Fibroblast of pulmonary artery (primary cell): ENCODE measurements around the gene KLHL14.
"Not testable (repeated sequence)": the region's sequence is repeated elsewhere in the genome, so short reads cannot be mapped to it uniquely, and the experiment has no call there.

Source experiments
- DNase-seq: peaks from one replicate; pipeline ENCODE4 v3.0.0-alpha.2; 2010; ENCODE audit warnings: low read depth
- H3K4me3 ChIP-seq: replicated peaks from 2 replicates; pipeline ENCODE4 v1.5.1; 2011; ENCODE audit warnings: low read depth, mild to moderate bottlenecking, control low read depth, low read length, moderate library complexity
- TF ChIP-seq, protein P1 (sequence below): IDR thresholded peaks from 2 replicates; pipeline ENCODE4 v1.5.1; 2011; ENCODE audit warnings: mild to moderate bottlenecking, control low read depth, low read length, inconsistent platforms; ENCODE audit errors: missing control alignments

Gene KLHL14

DNA sequence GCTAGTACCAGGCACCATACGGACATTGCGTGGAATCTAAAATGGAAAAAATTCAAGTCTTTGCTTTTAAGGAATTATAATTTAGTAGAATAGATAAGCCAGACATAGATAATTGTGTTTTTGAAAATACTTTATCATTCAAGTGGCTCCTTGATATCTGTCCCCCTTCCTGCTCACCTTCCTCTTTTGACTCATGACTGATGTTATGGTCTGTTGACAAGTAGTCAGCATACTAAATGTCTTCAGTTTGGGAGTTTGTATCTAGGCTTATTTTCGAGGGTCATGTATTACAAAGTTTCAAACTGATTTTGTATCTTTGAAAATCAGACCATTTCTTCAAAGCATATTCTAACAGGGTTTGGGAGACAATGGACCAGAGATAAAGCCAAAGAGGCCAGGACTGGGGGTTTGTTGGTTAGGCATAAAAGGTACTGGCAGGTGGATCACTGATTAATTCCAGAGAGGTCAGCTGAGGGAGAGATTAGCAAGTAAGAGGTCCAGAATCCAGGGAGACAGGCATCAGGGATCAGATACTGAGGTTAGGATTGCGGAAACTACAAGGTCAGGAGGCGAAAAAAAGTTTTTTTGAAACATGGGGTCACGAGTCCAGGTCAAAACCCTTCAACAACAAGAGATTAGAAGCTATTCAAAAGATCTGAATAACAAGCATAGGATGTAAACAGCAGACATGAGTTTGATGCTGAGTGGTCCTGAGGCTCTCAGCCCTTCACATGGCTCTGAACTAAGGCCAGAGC, 31.5 kb upstream of the KLHL14 start:
- no peak for DNase-seq
- H3K4me3 ChIP-seq = no peak overlapping the region
- TF ChIP-seq, protein P1, sequence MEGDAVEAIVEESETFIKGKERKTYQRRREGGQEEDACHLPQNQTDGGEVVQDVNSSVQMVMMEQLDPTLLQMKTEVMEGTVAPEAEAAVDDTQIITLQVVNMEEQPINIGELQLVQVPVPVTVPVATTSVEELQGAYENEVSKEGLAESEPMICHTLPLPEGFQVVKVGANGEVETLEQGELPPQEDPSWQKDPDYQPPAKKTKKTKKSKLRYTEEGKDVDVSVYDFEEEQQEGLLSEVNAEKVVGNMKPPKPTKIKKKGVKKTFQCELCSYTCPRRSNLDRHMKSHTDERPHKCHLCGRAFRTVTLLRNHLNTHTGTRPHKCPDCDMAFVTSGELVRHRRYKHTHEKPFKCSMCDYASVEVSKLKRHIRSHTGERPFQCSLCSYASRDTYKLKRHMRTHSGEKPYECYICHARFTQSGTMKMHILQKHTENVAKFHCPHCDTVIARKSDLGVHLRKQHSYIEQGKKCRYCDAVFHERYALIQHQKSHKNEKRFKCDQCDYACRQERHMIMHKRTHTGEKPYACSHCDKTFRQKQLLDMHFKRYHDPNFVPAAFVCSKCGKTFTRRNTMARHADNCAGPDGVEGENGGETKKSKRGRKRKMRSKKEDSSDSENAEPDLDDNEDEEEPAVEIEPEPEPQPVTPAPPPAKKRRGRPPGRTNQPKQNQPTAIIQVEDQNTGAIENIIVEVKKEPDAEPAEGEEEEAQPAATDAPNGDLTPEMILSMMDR = no peak

DNA sequence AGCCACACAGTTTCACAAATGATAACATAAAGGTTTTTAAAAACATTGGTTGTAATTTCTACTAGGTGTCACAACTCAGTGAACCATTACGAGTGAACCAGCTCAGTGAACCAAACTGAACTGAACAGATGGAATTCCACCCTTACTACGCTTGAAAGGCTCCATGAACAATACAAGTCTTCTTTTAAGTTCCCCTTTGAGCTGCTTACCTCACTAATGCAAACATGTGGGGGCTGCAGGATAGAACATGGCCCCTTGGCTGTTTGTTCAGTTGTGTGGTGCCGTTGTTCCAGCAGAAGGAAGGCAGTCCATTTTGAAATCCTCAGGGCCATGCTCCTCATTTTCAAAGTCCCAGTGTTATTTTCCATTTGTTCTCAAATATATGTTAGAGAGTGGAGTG, 30.7 kb upstream of the KLHL14 start:
- TF ChIP-seq, protein P1 = no peak

DNA sequence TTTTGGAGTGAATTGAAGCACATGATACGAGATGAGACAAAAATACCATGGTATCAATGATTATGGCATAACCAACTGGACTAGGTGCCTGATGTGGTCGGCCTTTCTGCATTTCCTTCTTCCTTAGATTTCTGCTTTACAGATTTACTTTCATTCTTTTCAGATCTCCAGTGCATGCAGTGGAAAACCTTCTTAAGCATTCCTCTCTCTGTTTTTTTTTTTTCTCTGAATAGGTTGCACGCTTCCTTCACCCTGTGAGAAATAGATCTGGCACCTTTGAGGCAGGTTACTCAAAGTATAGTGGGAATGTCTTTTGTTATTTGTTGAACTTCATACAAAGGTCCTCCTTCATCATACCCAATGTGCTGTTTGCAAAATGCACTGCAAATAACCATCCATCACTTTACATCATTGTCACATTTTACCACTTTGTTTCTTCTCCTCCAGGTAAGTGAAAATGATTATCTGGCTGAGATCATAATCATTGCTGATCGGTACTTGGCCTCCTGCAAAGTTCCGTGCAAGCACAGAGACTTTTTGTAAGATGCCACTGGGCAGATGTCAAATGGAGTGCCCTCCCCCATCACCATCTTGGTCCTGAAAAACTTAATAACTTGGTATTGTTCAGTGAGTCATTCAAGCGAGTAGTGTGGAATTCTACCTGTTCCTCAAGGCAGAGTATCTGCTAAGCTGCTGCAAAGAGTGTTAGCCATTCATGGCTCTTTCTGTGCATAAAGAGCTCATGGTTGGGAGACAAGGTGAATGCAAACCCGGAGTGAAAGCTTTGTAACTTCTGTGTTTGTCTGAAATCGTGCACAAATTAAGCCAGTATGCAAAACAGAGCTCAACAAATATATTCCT, 30.0 kb upstream of the KLHL14 start:
- H3K4me3 ChIP-seq = no peak overlapping the region
- no peak for DNase-seq
- TF ChIP-seq, protein P1 = no peak

More for the DNA sequence above, 30.7 kb upstream of the KLHL14 start:
- no peak overlapping the region for H3K4me3 ChIP-seq
- no peak for DNase-seq

DNA sequence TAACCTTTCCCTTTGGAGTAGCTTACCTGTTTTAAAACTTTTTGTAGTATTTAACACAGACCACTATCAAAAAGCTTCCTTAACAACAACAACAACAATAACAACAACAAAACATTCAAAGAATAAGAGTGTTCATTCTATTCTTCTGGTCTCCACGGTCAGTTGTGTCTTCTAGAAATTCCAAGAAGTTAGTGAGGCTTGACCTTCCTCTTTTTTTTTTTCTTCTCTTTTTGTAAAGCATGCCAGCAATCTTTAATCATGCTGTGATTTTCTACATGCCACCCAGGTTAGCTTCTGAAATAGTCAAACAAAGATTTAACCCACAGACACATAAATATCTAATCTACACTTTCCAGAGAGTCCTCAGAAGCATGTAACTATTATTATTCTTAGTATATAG, 28.4 kb upstream of the KLHL14 start:
- no peak overlapping the region for H3K4me3 ChIP-seq
- TF ChIP-seq, protein P1 = no peak
- no peak for DNase-seq

DNA sequence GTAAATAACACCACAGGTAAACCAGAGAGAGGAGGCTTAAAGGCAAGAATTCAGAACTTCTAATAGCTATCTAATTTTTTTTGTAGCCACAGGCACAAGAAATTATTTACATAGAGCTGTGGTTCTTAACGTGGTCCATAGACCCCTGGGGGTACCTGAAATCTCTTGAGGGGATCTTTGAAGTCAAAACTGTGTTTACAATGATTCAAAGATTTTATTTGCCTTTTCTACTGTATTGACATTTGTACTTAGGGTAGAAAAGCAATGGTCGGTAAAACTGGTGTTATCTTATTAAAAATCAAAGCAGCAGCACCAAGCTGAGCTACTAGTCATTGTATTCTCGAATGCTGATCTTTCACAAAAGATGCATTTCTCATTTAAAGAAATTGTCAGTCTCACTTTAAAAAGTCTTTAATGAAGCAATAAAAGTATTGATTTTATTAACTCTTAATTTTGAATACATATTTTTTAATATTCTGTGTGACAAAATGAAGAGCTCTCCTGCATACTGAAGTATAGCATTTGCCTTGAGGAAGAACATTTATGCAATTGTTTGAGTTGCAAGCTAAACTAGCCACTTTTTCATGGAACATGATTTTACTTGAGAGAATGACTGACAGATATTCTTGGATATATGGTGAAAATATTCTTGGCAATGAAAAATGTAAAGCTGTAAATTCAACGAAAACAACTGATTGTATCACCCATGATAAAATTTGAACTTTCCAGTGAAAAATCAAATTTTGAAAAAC, 25.6 kb upstream of the KLHL14 start:
- TF ChIP-seq, protein P1 = no peak
- no peak overlapping the region for H3K4me3 ChIP-seq
- no peak for DNase-seq

DNA sequence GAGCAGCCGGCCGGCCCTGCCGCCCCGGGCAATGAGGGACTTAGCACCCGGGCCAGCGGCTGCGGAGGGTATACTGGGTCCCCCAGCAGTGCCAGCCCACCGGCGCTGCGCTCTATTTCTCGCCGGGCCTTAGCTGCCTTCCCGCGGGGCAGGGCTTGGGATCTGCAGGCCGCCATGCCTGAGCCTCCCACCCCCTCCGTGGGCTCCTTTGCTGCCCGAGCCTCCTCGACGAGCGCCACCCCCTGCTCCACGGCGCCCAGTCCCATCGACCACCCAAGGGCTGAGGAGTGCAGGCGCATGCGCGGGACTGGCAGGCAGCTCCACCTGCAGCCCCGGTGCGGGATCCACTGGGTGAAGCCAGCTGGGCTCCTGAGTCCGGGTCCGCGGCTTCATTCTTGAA, 21.8 kb upstream of the KLHL14 start:
- not testable (repeated sequence) for DNase-seq, H3K4me3 ChIP-seq

DNA sequence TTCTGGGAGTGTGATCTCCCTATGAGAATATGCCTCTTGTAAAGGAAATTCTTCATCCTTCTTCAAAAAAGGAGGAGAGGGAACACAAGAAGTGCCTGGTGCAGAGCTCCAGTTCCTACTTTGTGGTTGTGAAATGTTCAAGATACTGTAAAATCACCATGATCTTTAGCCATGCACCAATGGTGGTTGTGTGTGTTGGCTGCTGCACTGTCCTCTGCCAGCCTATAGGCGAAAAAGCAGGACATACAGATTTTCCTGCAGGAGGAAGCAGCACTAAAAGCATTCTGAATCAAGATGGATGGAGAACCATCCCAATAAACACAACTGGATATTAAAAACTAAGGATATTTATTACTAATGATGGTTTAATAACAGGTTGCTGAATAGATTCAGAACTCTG, 6.2 kb upstream of the KLHL14 start:
- TF ChIP-seq, protein P1 = no peak

More for the DNA sequence above, 6.2 kb upstream of the KLHL14 start:
- no peak overlapping the region for H3K4me3 ChIP-seq
- DNase-seq = no peak
